Neural crest cell (in vitro differentiated cells): Measurements from ENCODE around the gene CACNA2D4. TPM values are rescaled to one million over a fixed set of nuclear protein-coding genes. Genes with fewer than 3 reads are reported as not detected.

Source experiments
- DNase-seq: peaks from one replicate; pipeline ENCODE4 v3.0.0; 2021; ENCODE audit warnings: low read depth, mixed read lengths, low spot score
- H3K27ac Mint-ChIP-seq: one replicate; pipeline ENCODE4 v1.8.0; 2021; ENCODE audit warnings: mild to moderate bottlenecking, mixed read lengths; ENCODE audit not compliant: unreplicated experiment
- H3K27me3 Mint-ChIP-seq: 2 replicates; pipeline ENCODE4 v1.8.0; 2021; ENCODE audit warnings: low read depth, mild to moderate bottlenecking, mixed read lengths
- H3K36me3 Mint-ChIP-seq: 2 replicates; pipeline ENCODE4 v1.8.0; 2021; ENCODE audit warnings: low read depth, mild to moderate bottlenecking, mixed read lengths
- H3K4me1 Mint-ChIP-seq: 2 replicates; pipeline ENCODE4 v1.8.0; 2021; ENCODE audit warnings: mixed read lengths
- H3K4me3 Mint-ChIP-seq: one replicate; pipeline ENCODE4 v1.8.0; 2021; ENCODE audit warnings: mild to moderate bottlenecking, mixed read lengths
- H3K9me3 Mint-ChIP-seq: 2 replicates; pipeline ENCODE4 v1.8.0; 2021; ENCODE audit warnings: mixed read lengths
- CTCF ChIP-seq: fragments of 200-600 bp; sonication (generic); conservative IDR thresholded peaks from 2 replicates; pipeline ENCODE4 v1.5.0; 2021; ENCODE audit warnings: antibody characterized with exemption, mild to moderate bottlenecking
- total RNA-seq: library from RNA; stranded (reverse); gene quantifications from 2 replicates; pipeline ENCODE4 v1.2.1, GENCODE V29; 2021

Gene CACNA2D4
- total RNA-seq, 1 donor from 2014 or later: 0.72 TPM

- TF ChIP-seq CTCF: no peak
- no peaks in the 10 kb centered on the region for H3K27me3 Mint-ChIP-seq
- no peak for DNase-seq
- H3K4me1 Mint-ChIP-seq: peaks cover 35% of the 10 kb centered on the region
- H3K36me3 Mint-ChIP-seq: no peaks in the 10 kb centered on the region
- H3K4me3 Mint-ChIP-seq: no peak overlapping the region
- H3K9me3 Mint-ChIP-seq: no peaks in the 10 kb centered on the region
- no peak overlapping the region for H3K27ac Mint-ChIP-seq
Measured at GRCh38 chr12:1928439-1929121, 10.1 kb upstream of the CACNA2D4 start.

GRCh38 chr12:1927751-1928351, 9.4 kb upstream of the CACNA2D4 start:
- no peaks in the 10 kb centered on the region for H3K27me3 Mint-ChIP-seq
- DNase-seq: no peak
- H3K4me1 Mint-ChIP-seq: peaks cover 27% of the 10 kb centered on the region
- no peaks in the 10 kb centered on the region for H3K9me3 Mint-ChIP-seq
- H3K36me3 Mint-ChIP-seq: no peaks in the 10 kb centered on the region
- TF ChIP-seq CTCF: no peak
- H3K27ac Mint-ChIP-seq: peak overlapping the region; percentile 57
- H3K4me3 Mint-ChIP-seq: no peak overlapping the region

GRCh38 chr12:1927051-1927680, 8.7 kb upstream of the CACNA2D4 start:
- Mint-ChIP-seq H3K27ac (peak overlapping the region; percentile 57), H3K4me1 (peaks cover 20% of the 10 kb centered on the region), H3K36me3 (no peaks in the 10 kb centered on the region), H3K9me3 (no peaks in the 10 kb centered on the region), H3K4me3 (no peak overlapping the region), H3K27me3 (no peaks in the 10 kb centered on the region)
- no peak for TF ChIP-seq CTCF
- no peak for DNase-seq

DNA sequence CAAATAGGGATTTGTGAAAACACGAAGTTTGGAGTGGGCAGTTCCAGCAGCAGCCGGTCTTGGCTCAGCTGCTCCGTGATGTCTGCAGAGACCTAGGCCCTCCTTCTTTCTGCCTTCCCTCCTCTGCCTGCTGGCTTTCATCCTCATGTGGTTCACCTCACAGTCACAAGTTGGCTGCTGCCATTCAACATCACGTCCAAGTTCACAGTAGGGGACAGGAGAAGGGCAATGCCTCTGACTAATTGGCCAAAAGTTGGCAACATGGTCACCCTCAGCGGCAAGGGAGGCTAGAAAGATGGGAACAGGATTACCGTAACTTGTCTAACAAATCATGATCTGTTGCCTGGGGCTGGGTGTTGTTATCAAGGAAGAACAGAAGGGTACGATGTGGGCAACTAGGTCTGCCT, 7.8 kb upstream of the CACNA2D4 start:
- peak overlapping the region; percentile 70 for H3K27ac Mint-ChIP-seq
- H3K9me3 Mint-ChIP-seq: no peaks in the 10 kb centered on the region
- peaks cover 19% of the 10 kb centered on the region for H3K4me1 Mint-ChIP-seq
- no peak overlapping the region for H3K4me3 Mint-ChIP-seq
- no peak for DNase-seq
- no peaks in the 10 kb centered on the region for H3K36me3 Mint-ChIP-seq
- TF ChIP-seq CTCF: no peak
- no peaks in the 10 kb centered on the region for H3K27me3 Mint-ChIP-seq

DNA sequence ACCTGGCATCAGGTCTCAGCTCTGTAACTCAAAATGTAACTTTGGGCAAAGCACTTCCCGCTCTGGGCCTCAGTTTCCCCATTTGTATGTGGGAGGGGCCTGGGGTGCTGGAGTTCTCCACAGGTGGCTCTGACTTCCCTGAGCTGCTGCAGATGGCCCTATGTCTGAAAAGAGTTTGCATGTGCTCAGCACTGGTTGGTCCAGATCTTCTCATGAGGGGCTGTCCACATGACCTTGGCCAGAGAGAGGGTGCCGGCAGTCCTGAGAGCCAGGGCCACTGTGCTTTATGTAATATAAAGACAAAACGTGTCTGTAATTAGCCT, 7.2 kb upstream of the CACNA2D4 start:
- H3K27me3 Mint-ChIP-seq: no peaks in the 10 kb centered on the region
- DNase-seq: no peak

More for the DNA sequence above, 7.2 kb upstream of the CACNA2D4 start:
- Mint-ChIP-seq H3K27ac (no peak overlapping the region), H3K4me3 (no peak overlapping the region), H3K36me3 (no peaks in the 10 kb centered on the region), H3K4me1 (peaks cover 15% of the 10 kb centered on the region), H3K9me3 (no peaks in the 10 kb centered on the region)
- TF ChIP-seq CTCF: no peak
